MM.1S (cell line): Measurements from ENCODE around the gene TMEM141.

ENCODE experiments used
- DNase-seq: peaks from one replicate; pipeline ENCODE4 v3.0.0-alpha.2; 2015
- H2AFZ ChIP-seq: fragments of 300-600 bp; sonication (generic); 2 replicates; pipeline ENCODE4 v1.6.0; 2016; ENCODE audit warnings: antibody characterized with exemption, low read length
- H3F3A ChIP-seq: fragments of 300-600 bp; sonication (generic); 2 replicates; pipeline ENCODE4 v1.6.1; 2016; ENCODE audit warnings: mild to moderate bottlenecking, antibody characterized with exemption, low read length, moderate library complexity, mixed read lengths; ENCODE audit not compliant: insufficient read depth
- H3K27ac ChIP-seq: fragments of 300-600 bp; sonication (generic); 2 replicates; pipeline ENCODE4 v1.5.1; 2016; ENCODE audit warnings: mild to moderate bottlenecking, low read length
- H3K27me3 ChIP-seq: fragments of 300-600 bp; sonication (generic); replicated peaks from 2 replicates; pipeline ENCODE4 v1.6.0; 2016; ENCODE audit warnings: low read length; ENCODE audit not compliant: insufficient read depth
- H3K36me3 ChIP-seq: fragments of 300-600 bp; sonication (generic); replicated peaks from 2 replicates; pipeline ENCODE4 v1.6.1; 2016; ENCODE audit warnings: mild to moderate bottlenecking, low read length, mixed read lengths; ENCODE audit not compliant: insufficient read depth
- H3K4me1 ChIP-seq: fragments of 300-600 bp; sonication (generic); 2 replicates; pipeline ENCODE4 v1.6.1; 2016; ENCODE audit warnings: low read length, mixed read lengths
- H3K4me2 ChIP-seq: fragments of 300-600 bp; sonication (generic); 2 replicates; pipeline ENCODE4 v1.6.0; 2016; ENCODE audit warnings: low read depth, low read length
- H3K4me3 ChIP-seq: fragments of 300-600 bp; sonication (generic); 2 replicates; pipeline ENCODE4 v1.5.1; 2016; ENCODE audit warnings: low read length, mixed read lengths
- H3K79me2 ChIP-seq: fragments of 300-600 bp; sonication (generic); 2 replicates; pipeline ENCODE4 v1.6.1; 2016; ENCODE audit warnings: mixed run types, low read length, mixed read lengths
- H3K9ac ChIP-seq: fragments of 300-600 bp; sonication (generic); 2 replicates; pipeline ENCODE4 v1.6.1; 2016; ENCODE audit warnings: low read length, mixed read lengths
- H3K9me2 ChIP-seq: fragments of 300-600 bp; sonication (generic); replicated peaks from 2 replicates; pipeline ENCODE4 v1.6.1; 2016; ENCODE audit warnings: mild to moderate bottlenecking, low read length, mixed read lengths; ENCODE audit not compliant: insufficient read depth
- H3K9me3 ChIP-seq: fragments of 300-600 bp; sonication (generic); replicated peaks from 2 replicates; pipeline ENCODE4 v1.6.1; 2016; ENCODE audit warnings: mild to moderate bottlenecking, low read length, mixed read lengths; ENCODE audit not compliant: insufficient read depth
- H4K20me1 ChIP-seq: fragments of 300-600 bp; sonication (generic); 2 replicates; pipeline ENCODE4 v1.6.1; 2016; ENCODE audit warnings: mild to moderate bottlenecking, low read length, moderate library complexity, mixed read lengths; ENCODE audit not compliant: insufficient read depth
- EZH2 ChIP-seq: fragments of 300-600 bp; sonication (generic); optimal IDR thresholded peaks from 2 replicates; pipeline ENCODE3; 2017; ENCODE audit warnings: low read depth, mild to moderate bottlenecking, antibody characterized with exemption, low read length, mixed read lengths
- EZH2phosphoT487 ChIP-seq: fragments of 300-600 bp; sonication (generic); IDR thresholded peaks from 2 replicates; pipeline ENCODE4 v1.6.1; 2018; ENCODE audit warnings: antibody characterized with exemption, low read length
- TF ChIP-seq, protein P1 (sequence below): fragments of 300-600 bp; sonication (generic); IDR thresholded peaks from 2 replicates; pipeline ENCODE4 v1.5.1; 2016; ENCODE audit warnings: antibody characterized with exemption, low read length, mixed read lengths

The TMEM141 gene

DNA sequence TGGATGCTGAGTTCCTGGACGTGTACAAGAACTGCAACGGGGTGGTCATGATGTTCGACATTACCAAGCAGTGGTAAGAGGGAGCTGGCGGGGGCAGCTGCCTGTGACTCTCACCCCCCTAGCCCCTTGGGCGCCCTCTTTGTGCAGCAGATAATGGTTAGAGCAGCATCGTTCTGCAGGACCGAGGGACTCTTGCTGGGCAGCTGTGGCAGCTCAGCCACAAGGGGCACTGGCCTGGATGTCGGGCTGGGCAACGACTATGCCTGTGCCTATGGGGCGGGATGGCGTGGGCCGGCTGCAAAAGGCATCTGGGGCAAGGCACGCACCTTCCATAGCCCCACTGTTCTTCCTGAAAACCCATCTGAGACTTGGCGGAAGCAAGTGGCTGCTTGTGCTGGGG, 38.3 kb downstream of the TMEM141 start:
- H3K9me3 ChIP-seq: no peaks in the 10 kb centered on the region
- no peaks in the 10 kb centered on the region for H4K20me1 ChIP-seq
- TF ChIP-seq, protein P1, sequence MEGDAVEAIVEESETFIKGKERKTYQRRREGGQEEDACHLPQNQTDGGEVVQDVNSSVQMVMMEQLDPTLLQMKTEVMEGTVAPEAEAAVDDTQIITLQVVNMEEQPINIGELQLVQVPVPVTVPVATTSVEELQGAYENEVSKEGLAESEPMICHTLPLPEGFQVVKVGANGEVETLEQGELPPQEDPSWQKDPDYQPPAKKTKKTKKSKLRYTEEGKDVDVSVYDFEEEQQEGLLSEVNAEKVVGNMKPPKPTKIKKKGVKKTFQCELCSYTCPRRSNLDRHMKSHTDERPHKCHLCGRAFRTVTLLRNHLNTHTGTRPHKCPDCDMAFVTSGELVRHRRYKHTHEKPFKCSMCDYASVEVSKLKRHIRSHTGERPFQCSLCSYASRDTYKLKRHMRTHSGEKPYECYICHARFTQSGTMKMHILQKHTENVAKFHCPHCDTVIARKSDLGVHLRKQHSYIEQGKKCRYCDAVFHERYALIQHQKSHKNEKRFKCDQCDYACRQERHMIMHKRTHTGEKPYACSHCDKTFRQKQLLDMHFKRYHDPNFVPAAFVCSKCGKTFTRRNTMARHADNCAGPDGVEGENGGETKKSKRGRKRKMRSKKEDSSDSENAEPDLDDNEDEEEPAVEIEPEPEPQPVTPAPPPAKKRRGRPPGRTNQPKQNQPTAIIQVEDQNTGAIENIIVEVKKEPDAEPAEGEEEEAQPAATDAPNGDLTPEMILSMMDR: no peak
- TF ChIP-seq EZH2: no peak
- TF ChIP-seq EZH2phosphoT487: no peak
- no peak overlapping the region for H3K9ac ChIP-seq
- H3K27me3 ChIP-seq: no peaks in the 10 kb centered on the region
- H3F3A ChIP-seq: no peaks in the 10 kb centered on the region
- no peaks in the 10 kb centered on the region for H3K4me1 ChIP-seq
- no peak overlapping the region for H3K4me2 ChIP-seq
- no peak overlapping the region for H2AFZ ChIP-seq
- no peaks in the 10 kb centered on the region for H3K79me2 ChIP-seq
- no peaks in the 10 kb centered on the region for H3K36me3 ChIP-seq
- no peak overlapping the region for H3K4me3 ChIP-seq
- H3K9me2 ChIP-seq: no peaks in the 10 kb centered on the region
- H3K27ac ChIP-seq: no peak overlapping the region
- no peak for DNase-seq

DNA sequence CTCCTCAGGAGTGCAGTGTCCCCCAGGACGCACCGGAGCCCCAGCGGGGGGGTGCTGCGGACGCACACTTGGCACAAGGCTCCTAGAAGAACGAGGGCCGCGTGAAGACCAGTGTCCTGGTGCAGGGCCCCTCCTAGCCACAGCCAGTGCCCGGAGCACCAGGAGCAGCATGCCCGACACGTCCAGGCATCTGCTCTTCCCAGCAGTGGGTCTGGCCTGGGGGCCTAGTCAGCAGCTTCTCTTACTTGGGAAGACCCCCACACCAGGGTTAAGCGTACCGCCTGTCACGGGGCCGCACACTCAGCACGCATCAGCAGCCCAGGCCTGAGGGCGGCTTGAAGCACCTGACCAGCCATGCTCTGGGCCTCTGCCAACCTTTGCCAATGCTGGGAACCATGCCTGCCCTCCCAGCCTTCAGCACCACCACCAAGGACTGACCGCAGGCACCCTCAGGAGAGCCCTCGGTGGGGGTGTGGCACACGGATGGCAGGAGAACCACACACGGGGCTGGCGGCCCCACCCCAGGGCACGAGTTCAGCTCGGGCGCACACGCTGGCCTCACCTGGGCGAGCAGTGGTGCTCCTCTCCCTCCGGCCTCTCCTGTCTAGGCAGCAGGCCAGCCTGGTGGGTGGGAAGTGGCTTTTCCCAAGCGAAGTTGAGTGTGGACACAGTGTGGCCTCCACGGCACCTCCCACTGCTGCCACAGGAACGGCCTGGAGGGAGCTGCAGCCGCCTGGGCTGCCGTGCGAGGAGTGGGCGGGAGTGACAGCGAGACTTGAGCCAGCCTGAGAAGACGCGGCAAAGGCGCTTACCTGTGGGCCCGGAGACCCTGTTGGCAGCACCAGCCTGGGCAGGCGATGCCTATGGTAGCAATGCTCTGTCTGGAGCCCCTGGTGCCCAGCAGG, 39.1 kb downstream of the TMEM141 start:
- no peaks in the 10 kb centered on the region for H3K36me3 ChIP-seq
- DNase-seq: no peak
- H3K4me3 ChIP-seq: no peak overlapping the region
- no peak overlapping the region for H3K9ac ChIP-seq
- H3K9me3 ChIP-seq: no peaks in the 10 kb centered on the region
- no peak overlapping the region for H3K4me2 ChIP-seq
- no peaks in the 10 kb centered on the region for H3K4me1 ChIP-seq
- TF ChIP-seq, protein P1: no peak
- TF ChIP-seq EZH2 (no peak), EZH2phosphoT487 (no peak)
- no peaks in the 10 kb centered on the region for H3K79me2 ChIP-seq
- H3K27me3 ChIP-seq: no peaks in the 10 kb centered on the region
- no peaks in the 10 kb centered on the region for H3F3A ChIP-seq
- no peaks in the 10 kb centered on the region for H3K9me2 ChIP-seq
- H3K27ac ChIP-seq: no peak overlapping the region
- H4K20me1 ChIP-seq: no peaks in the 10 kb centered on the region
- H2AFZ ChIP-seq: no peak overlapping the region

DNA sequence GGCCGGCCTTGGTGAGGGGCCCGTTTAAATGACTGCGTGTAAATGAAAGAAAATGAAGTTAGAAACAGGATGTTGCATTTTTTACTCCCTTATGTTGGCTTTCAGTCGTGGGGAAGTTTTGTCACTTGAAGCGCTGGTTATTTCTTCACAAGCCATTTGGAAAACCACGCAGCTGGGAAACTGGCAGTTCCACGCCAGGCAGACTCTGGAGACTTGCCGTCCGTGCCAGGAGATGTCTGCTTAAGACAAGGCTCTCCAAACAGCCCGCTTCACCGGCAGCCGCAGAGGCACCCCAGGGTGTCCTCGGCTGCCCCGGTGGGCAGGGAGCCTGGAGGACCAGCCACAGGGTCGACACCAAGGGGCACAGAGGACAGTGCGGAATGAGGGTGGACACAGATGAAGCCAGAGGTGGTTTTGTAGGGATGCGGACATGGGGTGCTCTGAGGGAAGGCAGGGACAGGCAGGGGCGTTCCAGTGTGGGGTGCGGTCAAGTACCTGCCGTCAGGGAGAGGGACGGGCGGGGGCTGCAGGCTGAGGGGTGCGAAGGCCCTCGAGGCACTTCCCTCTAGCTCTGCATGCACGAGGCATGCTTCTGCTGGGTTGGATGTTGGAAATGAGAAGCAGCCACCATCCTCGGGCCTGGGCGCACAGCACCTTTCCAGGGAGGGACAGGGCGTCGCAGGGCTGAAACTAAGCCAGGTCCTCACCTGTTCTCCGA, 40.0 kb downstream of the TMEM141 start:
- Histone ChIP-seq H3K9me2 (no peaks in the 10 kb centered on the region), H3K4me1 (no peaks in the 10 kb centered on the region), H3K9me3 (no peaks in the 10 kb centered on the region), H3K4me3 (no peak overlapping the region), H2AFZ (no peak overlapping the region), H3F3A (no peaks in the 10 kb centered on the region), H3K36me3 (no peaks in the 10 kb centered on the region), H3K4me2 (no peak overlapping the region), H3K79me2 (no peaks in the 10 kb centered on the region), H4K20me1 (no peaks in the 10 kb centered on the region), H3K27ac (no peak overlapping the region), H3K9ac (no peak overlapping the region), H3K27me3 (no peaks in the 10 kb centered on the region)
- TF ChIP-seq EZH2: no peak
- TF ChIP-seq, protein P1: no peak
- TF ChIP-seq EZH2phosphoT487: no peak
- no peak for DNase-seq
